Measurements from ENCODE around the gene ABCD3.
A peak's percentile ranks its signal among the peaks of the same experiment; 100 is the strongest.

The ABCD3 gene

DNA sequence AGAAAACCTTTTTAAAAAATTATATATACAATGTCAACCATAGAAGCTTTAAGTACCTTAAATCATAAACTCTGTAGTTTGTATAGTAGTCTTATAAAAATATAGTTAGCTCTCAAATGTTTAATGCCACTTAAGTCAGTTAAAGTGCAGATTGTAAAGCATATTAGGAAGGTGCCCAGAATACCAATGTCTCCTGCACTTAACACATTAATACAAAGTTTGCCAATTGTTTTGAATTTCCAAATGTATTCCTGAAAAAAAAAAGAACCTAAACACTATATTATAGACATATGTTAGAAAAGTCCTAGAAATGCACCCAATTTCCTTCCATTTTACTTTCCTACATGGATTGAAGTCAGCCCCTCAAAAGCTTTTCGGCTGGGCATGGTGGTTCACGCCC, 111.2 kb downstream of the ABCD3 start:
- DNase-seq, result no peak

DNA sequence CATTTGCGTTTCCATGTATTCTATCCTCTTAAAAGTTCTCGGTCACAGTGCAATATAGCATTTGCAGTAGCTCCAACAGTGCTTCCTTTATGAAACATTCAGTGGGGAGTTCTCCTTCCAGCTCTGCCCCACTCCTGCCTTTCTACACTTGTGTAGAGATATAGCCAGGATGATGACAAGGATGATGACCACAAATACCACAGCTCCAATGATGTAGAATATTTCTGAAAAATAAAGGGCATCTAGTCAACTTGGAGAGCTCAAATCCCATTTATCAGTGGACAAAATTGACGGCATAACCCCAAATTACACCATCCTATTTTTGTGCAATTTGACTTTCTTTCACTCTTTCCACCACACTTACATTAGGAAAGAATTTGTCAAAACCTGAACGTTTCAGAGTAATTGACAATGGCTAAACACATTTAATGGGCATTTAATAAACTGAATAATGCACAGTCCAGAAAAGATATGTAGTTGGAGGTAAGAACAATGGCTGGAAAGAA, 112.2 kb downstream of the ABCD3 start:
- DNase-seq, result no peak

DNA sequence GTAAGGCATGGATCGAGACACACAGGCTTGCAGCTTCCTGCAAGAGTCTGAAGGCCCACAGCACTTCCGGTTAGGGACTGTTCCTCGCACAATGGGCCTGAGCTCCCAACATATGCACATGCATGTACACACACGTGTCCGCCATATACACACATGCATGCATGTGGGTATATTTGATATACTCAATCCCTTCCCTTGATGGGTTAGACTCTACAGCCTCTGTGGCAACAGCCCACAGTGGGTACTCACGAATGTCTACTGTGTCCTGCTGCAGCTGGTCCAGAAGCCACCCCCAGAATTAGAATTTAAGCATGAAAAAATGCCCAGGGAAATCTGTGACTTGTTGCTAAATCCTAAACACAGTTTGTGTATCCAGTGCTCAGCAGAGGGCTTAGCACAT, 113.5 kb downstream of the ABCD3 start:
- DNase-seq, result no peak

DNA sequence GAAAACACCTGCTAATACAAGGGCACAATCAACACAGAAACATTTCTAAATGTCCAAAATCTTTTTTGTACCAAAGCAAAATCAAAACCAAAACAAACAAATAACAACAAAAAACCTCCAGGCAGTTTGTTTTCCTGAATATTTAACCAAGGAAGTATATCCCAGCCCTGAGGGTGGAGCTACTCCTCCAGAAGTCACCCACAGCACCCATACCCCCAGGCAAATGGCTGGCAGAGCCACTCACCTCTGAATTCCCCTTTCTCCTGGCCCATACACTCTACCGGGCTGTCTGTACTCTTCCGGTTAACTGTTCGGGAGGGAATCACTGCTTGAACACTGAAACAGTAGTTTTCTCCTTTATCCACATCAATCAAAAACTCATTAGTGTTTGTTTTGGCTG, 113.9 kb downstream of the ABCD3 start:
- no peak for DNase-seq

DNA sequence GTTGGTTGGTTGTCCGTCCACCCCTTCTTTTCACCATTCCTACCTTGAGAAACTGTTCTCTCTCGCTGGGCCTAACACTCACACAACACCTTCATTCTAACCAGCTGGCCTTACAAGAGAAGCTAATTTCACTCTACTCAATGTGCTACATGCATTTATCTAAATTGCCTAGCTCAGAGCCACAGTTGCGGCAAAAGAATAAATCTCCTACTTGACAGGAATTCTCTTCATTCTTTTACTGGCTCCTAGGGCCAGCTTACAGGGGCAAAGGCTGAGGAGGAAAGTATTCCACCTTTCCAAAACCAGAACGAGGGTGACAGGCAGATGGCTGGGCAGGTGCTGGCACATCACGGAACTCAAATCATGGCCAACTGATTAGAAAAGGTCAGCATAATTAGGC, 116.9 kb downstream of the ABCD3 start:
- DNase-seq, result no peak

DNA sequence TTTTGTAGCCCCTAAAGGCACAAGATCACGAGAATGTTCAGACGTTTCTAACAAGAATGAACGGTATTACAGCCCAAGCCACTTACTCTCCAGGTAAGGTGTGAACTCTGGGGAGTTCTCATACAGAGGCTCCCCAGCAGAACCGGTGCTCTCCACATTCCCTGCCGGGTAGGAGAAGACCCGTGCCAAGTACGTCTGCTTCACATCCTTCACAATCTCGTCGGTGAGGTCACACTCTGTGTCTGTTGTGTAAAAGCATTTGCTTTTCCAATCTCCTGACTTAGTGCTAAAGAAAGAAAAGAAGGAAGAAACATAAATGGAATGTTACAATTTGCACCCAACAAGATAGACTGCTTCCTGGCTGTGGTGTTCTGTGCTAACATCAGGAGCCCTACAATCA, 117.7 kb downstream of the ABCD3 start:
- no peak for DNase-seq

DNA sequence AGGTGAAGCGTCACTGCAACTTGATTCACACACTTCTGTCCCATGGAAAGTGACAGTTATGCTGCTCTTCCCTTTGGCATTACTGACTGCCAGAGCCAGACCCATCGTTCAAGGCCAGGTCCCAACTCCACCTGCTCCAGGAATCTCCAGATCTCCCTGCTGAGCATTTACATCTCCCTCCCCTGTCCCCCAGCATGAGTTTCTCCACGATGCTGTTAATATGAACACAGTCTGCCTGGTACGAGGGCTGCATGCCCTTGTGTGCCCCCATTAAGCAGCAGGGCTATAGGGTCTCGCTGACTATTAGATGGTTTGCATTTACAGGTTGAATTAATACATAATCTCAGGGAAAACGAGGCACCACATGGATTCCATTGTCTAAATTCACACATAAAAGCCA, 119.1 kb downstream of the ABCD3 start:
- no peak for DNase-seq

DNA sequence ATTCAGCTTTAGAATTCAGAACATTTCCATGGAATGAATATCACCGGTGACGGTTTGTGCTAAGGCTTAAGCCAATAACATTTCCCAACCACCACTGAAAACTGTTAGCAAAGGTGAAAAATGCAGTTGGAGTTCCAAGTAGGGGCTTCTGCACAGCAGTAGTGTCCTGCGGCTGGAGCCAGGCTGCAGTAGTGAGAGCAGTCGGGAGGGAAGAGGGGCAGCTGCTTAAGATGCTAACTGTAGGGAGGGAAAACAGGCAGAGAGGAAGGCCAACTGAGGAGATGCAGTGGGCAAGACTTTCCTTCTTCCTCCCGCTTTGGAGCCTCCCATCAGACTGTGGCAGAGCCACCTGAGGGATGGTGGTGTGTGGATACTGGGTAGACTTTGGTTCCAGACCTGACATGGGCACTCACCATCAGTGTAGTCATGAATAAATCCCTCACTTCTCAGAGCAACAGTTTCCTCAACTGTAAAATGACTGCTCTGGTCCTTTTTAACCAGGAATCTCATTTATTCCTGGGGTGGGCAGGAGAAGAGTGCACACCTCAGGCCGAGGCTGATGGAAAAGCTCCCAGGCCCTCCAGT, 120.1 kb downstream of the ABCD3 start:
- no peak for DNase-seq

DNA sequence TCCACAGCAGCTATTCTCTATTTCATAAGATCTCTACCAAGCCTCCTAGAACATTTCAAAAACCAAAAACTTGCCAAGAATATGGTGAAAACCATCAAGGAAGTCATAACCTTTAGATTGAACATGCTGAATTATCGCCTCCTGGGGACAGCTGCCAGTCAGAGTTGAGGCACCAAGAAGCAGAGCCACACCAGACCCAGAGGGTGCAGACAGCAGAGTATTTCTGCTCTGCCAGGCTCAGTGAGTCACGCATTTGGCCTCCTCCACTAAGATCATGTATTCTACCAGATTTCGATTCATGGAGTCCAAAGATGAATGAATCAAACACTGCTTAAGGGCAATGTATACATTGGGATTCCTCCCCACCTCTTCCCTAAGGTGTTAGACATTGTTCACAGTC, 121.3 kb downstream of the ABCD3 start:
- DNase-seq, result no peak

DNA sequence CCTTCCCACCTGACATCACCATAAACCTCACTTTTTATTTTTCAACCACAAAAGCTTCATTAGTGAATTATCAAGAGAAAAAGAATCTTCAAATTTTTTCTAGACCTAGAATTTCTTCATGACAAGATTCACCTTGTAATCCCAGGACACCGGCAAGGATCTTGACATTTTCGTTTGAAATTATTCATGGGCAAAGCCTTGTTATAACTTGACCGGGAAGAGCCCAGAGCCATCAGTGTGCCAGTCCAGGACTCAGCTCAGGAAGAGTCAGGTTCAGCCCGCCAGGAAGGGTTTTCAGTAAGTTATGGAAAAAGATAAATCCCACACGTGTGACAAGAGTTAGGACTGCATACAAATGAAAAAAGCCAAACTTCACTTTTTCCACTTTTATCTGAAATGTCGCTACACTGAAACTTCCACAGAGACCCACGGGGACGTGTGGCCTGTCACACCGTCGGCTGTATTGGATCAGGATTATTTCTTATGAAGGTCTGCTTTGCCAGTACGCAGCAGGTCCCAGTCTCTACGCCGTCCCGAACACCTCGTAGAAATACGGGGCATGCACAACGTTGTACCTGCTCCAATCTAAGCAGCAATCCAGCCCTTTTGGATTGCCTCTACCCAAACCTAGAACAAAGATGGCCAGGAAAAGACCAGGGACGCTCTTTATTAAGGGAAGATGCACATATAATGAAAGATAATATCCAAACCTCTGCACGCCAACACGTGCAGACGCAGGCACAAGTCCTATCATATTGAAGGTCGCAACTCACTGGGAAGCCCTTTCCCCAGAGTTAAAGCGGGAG, 122.5 kb downstream of the ABCD3 start:
- DNase-seq, result no peak

DNA sequence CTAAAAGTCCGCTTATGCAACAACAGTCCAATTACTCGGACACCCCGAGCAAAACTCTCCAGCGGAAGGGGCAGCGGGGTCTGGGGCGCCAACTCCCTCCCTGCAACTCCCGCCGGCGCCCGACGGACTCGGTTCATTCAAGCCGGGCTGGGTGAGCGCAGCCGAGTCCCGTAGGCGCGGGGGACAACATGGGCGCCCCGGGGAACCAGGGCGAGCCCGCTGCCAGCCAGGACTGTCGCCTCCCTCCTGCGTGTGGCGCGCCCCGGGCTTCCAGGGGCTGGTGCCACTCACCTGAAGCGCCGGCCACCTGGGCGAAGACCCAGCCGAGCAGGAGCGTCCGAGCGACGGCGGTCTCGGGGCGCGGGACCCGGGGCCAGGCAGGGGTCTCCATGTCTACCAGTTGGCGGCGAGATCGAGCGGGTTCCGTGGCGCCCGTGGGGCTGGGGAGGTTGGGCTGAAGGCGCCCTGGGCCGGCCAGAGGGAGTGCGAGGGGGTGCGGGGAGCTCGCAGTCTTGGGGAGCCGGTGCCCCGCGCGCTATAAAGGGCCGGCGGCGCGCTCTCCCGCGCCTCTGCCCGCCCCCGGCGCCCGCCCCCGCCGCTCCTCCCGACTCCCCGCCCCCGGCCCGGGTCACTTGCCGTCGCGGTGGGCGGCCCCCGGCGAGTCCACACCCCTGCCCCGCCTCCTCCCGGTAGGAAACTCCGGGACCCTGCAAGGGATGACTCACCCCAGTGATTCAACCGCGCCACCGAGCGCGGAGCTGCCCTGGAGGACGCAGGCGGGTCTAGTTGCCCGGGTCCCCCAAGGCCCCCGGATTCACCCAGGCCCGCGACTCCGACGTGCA, 123.3 kb downstream of the ABCD3 start, which contains the start of gene F3:
TSS of gene F3 (minus strand) at position 514 of the 842 bp plus-strand sequence. CDS start at position 391, 123 bp downstream.
- DNase-seq, result peak; percentile 36

DNA sequence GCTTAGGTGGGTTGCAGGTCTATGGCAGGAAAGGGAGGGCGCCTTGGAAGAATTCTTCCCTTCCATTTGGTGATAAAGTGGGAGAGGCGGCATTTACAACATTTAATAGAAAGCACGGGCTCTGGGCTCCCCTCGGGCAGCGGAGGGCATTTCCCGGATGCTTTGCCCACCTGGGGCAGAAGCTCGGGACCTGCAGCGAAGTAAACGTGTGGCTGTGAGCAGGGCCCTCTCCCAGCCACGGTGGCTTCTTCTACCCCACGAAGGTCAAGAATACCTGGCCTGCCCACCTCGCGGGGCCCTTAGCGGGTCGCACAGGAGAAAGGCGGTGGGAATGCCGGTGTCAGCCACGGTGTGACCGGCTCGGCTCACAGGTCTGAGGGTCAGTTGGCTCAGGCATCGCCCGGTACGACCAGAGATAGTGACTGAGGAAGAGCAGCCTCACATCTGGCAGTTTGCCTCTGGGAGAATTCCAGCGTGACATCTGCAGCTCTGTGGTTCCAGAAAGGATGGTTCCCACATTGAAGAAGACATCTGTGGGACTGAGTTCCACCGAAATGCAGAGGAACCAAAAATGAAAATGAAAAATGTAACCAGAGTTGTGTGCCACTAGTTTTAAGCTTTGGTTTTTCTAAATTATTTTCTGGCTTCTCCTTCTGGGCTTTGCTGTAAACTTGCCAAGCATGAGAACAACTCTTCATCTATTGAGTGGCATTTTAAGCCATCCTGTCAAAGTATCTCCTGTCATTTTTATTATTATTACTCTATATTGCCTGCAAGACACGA, 124.1 kb downstream of the ABCD3 start:
- DNase-seq, result no peak

DNA sequence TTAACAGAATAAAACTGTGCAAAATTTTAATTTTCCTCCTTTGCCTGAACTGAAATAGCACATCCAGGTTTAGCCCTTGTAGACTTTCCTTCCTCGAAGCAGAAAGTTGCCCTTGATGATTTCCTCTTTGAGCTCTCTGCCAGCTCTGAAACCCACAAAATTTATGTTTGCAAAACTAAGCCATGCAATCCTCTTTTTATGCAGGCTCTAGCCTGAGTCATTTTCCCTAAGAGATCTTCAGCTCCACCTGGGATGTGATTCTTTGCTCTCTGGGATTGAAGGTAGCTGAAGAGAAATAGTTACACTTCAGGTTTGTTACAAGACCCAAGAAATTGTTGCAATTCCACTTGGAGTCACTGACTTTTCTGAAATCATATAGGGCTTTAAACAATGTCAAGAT, 124.8 kb downstream of the ABCD3 start:
- no peak for DNase-seq

DNA sequence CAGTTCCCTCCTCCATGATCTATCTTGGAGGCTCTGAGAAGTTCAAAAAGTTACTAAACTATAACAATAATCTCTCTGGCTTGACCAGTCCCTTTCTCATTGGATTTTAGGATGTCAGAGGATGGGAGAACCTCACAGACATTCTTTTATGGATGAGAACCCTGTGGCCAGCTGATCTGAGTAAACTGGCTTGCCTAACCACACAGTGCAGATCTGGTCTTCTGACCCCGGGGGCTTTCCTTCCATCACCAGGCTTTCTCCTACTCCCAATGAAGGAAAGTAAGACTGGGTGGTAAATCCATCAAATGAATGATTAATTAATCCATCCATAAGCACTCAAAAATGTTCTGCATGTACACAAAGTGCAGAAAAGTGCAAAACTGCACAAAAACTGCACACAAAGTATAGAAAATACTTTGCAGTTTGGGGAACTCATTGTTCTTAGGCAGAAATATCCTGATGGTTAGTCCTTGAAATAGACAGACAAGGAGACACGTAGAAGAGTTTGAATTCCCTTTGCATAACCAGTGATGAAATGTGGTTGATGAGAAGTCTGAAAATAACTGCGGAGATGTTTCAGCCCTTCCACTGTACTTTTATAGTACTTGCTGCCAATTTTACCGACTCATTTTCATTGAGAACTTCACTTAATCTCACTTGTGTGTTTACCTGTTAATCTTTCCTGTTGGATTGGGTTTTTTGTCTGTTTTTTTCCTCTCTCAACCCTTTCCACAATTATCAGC, 125.9 kb downstream of the ABCD3 start:
- DNase-seq, result no peak

DNA sequence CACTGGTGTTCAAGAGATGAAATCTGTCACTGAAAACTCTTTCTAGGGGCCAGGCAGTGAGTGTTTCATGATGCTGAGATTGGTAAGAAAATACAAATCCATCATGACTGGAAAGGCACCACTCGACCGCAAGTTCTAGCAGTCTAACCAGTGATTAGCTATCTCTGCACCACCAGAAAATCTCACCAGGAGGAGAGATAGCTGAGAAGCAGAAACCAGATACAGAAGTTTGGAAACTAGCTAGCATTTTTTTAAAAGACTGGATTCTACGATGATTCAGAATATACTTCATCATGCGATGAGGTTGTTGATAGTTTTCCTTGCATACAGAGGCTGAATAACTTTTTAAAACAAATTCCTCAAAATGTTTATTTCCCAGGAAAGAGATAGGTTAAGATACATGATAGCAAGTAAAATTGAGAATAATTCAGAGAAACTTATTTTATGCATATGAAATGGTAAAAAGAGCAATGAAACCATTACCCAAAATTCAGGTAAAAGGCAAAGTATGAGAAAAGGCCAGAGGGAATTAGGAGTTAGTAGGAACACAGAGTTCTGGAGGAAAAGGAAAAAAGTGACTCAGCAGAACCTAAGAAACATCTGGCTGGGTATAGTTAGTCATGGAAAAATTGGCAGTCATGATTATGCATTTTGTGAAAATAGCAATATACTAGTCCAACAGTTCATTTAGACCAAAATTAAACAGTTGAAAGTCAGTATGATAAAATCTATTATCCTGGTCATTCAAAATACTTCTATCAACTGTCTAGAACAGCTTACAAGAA, 126.7 kb downstream of the ABCD3 start:
- DNase-seq, result no peak

DNA sequence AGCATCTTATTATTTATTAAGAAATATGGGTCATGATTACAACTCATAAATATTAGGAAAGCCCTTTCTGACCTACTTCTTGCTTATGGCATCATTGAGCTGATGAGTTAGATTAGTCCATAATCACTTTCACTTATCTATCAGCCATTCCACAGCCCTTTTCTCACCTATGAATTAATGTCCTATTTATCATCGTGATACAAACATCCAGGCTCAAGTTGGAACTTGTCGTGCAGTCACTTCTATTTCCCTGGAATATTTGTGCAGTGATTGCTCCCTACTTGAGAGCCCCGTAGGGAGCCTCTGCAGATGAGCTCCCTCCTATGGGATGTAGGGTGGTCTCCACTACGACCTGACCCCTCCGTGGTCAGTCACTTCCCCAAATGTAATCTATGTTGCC, 131.5 kb downstream of the ABCD3 start:
- no peak for DNase-seq

DNA sequence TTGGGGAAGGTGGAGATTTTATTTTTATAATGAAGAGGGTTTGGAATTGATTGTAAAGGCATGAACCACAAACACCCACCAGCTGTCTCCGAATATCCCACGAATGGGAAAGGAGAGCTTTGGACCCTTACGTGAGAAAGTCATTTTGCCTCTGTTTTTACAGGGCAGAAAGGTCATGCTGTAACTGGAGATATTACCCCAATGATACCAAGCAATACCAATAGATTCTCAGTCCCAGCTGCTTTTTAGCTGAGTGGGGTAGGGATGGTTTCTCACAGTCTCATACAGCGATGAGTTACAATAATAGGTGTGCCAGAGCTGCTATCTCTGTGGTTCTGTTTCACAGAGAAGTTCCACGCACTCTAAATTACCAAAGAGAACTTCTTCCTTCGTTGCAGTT, 132.2 kb downstream of the ABCD3 start:
- DNase-seq, result no peak

DNA sequence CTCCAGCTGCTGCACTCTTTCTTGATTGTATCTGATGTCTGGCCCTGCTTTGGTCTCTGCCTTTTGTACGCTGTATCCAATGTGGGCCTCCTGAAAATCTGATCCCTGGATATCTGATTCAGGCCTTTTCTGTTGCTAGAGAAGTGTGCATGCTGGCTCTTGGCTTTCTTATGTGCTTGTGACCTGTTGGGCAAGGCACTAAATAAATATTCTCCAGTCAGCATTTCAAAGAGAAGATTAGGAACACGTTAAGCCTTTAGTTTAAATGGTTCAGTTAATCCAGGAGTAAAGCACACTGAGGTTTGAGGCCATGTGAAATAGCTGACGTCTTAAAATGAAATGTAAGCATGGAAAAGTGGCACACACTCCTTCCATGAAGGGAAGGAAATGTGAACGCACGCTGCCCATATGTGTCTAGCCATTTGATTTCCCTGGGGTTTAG, 132.6 kb downstream of the ABCD3 start:
- DNase-seq, result no peak

DNA sequence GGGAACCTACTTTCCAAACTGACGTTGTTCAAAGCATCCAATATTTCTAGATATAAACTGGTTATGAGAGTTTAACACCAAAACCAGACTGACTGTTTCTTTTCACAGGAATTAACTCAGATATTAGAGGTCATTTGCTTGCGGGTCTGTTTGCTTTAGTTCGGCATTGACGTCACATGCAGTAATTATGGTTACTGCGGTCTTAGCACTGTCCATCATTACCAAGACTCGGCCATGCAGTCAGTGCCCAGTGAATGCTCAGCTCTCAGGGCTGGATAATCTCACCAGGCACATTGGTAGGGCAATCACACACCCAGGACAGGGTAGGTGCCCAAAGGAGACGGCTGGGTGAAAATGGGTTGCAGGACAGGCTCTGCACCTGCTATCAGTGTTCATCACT, 133.3 kb downstream of the ABCD3 start:
- DNase-seq, result no peak

DNA sequence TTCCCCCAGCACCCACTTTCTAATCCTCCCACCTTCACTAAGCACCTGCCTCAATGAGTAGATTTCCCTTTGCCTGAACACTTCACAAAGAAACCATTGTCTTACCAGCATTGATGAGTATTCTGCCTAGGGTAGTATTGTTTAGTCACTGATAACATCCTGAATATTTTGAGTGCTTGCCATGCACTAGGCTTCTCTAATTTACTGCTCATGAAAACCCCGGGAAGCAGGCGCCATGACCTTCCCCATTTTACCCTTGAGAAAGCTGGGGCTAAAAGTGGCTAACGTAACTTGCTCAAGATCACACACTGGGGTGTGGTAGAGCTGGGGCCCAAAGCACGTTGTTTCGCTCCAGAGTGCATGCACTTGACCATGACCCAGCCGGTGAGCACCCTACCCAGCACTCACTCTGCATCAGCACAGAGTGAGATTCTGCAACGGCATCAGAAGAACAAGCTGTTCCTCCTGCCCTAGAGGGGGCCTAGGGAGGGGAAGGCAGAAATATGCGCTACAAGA, 133.9 kb downstream of the ABCD3 start:
- no peak for DNase-seq

DNA sequence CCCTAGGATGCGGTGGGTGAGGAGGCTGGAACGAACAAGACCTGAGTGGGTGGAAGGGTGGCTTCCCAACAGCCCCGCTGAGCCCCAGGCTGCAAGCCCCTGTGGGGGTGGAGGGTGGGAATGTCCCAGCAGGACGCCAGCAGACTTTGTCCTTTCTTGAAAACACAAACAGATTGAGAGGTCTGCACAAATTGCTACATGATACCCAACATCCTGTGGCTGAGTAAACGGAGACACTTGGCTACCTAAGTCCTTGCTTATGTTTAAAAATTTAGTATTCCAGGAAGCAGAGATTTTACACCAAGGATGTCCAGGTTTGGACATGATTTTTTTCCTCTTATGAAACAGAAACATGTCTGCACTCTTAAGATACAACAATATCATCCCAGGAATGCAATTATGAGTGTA, 135.1 kb downstream of the ABCD3 start:
- no peak for DNase-seq
